ENCODE measurements around the gene ZMIZ1.

- TF ChIP-seq POLR2A (IDR thresholded peaks at IDR 0.05) (no peak), EP300 (IDR thresholded peaks at IDR 0.05) (no peak)
Measured at GRCh38 chr10:79215531-79215930, 146.8 kb downstream of the ZMIZ1 start.
